Measurements from ENCODE around the gene CDK2AP2.

Gene CDK2AP2

DNA sequence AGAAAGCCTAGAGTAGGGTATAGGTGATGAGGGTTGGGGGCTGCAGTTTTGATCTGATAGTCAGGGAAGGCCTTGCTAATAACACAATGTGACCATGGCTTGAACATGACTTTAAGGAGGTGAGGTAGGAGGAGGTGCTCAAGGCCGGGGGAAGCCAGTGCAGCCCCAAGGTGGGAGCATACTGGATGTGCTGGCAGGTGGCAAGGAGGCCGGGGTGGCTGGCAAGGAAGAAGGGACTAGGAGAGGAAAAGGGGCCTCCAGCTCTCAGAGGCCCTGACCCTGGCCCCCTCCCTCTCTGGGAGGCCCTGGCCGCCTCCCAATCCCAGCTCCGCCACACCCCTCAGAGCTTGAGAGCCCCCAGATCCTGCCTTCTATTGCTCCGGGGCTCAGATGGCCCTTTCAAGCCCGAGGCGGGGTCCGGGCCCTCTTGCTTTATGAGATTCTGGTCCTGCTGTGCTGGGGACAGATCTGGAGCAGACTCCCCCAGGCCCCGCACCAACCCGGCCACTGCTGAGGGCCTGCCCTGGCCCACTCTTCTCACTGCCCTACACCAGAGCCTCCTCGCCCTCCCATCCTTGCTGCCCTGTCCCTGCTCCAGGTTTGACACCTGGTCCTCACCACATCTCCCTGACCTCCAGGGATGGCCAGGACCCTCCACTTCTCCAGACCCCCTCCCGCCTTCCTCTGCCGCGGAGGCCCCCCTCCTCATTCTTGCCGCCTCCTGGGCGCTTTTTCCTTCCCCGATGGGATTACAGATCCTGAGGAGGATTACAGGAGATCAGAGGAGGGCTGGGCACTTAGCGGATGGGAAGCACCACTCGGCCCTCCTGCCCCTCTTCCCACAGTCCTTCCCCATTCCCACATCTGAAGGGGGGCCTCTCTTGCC, 4.6 kb downstream of the CDK2AP2 start:
- DNase-seq (ENCODE audit: low read depth) = no peak
- H3K4me3 ChIP-seq (ENCODE audit: low read length) = peak overlapping the region; percentile 77

DNA sequence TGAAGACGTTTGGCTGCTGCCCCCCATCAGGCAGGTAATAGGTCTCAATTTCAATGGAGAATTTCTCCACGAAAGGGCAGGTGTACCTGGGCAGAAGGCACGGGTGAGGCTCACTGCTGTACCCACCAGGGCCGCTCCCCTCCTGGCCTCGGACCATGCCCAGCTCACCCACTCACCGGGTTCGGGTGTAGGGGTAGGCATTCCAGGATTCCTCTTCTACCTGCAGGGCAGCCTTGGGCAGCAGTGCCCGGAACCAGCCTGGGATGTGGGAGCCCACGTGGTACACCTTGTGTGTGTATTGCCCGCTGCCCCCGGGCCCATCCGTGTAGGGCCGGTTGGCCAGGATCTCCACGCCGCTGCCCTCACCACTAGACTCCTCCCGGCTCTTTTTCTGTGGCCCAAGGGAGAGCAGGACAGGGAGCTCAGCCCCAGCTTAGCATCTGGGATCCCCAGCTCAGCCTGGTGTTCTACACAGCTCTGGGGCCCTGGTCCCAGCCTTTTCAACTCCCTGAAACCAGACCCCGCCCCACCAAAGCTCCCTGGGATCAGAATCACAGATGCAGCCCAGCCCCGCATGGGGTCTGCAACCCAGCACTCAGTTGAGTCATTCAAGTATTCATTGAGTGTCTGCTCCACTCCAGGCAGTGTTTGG, 5.5 kb downstream of the CDK2AP2 start:
- no peak for TF ChIP-seq CTCF (IDR thresholded peaks at IDR 0.05; ENCODE audit: insufficient read depth, low read depth, low read length, missing control alignments)
- no peak overlapping the region for H3K4me3 ChIP-seq (ENCODE audit: low read length)
- DNase-seq (ENCODE audit: low read depth) = no peak

More for the DNA sequence above, 4.6 kb downstream of the CDK2AP2 start:
- no peak for TF ChIP-seq CTCF (IDR thresholded peaks at IDR 0.05; ENCODE audit: insufficient read depth, low read depth, low read length, missing control alignments)

GRCh38 chr11:67501854-67502253, 6.1 kb downstream of the CDK2AP2 start:
- DNase-seq (ENCODE audit: low read depth) = no peak
- no peak for TF ChIP-seq CTCF (IDR thresholded peaks at IDR 0.05; ENCODE audit: insufficient read depth, low read depth, low read length, missing control alignments)
- no peak overlapping the region for H3K4me3 ChIP-seq (ENCODE audit: low read length)

- H3K4me3 ChIP-seq (ENCODE audit: low read length) = no peak overlapping the region
- no peak for TF ChIP-seq CTCF (IDR thresholded peaks at IDR 0.05; ENCODE audit: insufficient read depth, low read depth, low read length, missing control alignments)
- DNase-seq (ENCODE audit: low read depth) = peak; percentile 60
Observed at GRCh38 chr11:67500831-67501715, 6.9 kb downstream of the CDK2AP2 start.

DNA sequence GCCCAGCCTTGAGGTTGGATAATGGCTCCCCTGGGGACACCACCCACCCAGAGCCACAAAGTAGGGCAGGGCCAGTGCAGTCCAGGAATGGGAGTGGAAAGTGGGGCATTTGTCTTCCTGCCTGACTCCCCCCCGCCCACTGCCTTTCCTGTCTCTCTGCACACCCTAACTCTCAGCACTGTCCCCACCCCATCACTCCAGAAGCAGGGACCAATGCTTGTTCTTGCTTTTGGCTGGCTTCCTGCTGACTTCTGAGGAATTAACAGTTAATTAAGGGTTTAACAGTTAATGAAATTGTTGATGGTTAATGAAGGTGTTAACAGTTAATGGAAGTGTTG, 7.5 kb downstream of the CDK2AP2 start:
- H3K4me3 ChIP-seq (ENCODE audit: low read length) = no peak overlapping the region
- no peak for TF ChIP-seq CTCF (IDR thresholded peaks at IDR 0.05; ENCODE audit: insufficient read depth, low read depth, low read length, missing control alignments)
- no peak for DNase-seq (ENCODE audit: low read depth)

GRCh38 chr11:67499808-67500483, 8.0 kb downstream of the CDK2AP2 start:
- DNase-seq (ENCODE audit: low read depth) = no peak
- no peak overlapping the region for H3K4me3 ChIP-seq (ENCODE audit: low read length)
- TF ChIP-seq CTCF (IDR thresholded peaks at IDR 0.05; ENCODE audit: insufficient read depth, low read depth, low read length, missing control alignments) = no peak
